Loucy (cell line): ENCODE data around the gene IL17D.
A peak's percentile ranks its signal among the peaks of the same experiment; 100 is the strongest.

ENCODE experiments used
- H2AFZ ChIP-seq: fragments of 200-600 bp; sonication (generic); 2 replicates; pipeline ENCODE4 v1.6.0; 2016; ENCODE audit warnings: antibody characterized with exemption, mild to moderate bottlenecking, low read length, moderate library complexity
- H3F3A ChIP-seq: fragments of 200-600 bp; 2 replicates; pipeline ENCODE4 v1.6.0; 2016; ENCODE audit warnings: antibody characterized with exemption, low read depth, mild to moderate bottlenecking
- H3K27me3 ChIP-seq: fragments of 200-600 bp; sonication (generic); 2 replicates; pipeline ENCODE4 v1.6.1; 2014; ENCODE audit warnings: low read length, mild to moderate bottlenecking; ENCODE audit not compliant: insufficient read depth, poor library complexity, severe bottlenecking
- H3K36me3 ChIP-seq: fragments of 200-600 bp; sonication (generic); 2 replicates; pipeline ENCODE4 v1.6.1; 2016; ENCODE audit warnings: low read length; ENCODE audit not compliant: insufficient read depth
- H3K4me1 ChIP-seq: fragments of 200-600 bp; sonication (generic); 2 replicates; pipeline ENCODE4 v1.5.1; 2014; ENCODE audit warnings: low read length, mild to moderate bottlenecking; ENCODE audit not compliant: insufficient read depth, poor library complexity, severe bottlenecking
- H3K4me2 ChIP-seq: fragments of 200-600 bp; sonication (generic); 2 replicates; pipeline ENCODE4 v1.6.0; 2014; ENCODE audit warnings: antibody characterized with exemption, low read length, low read depth, mild to moderate bottlenecking; ENCODE audit not compliant: poor library complexity, severe bottlenecking
- H3K4me3 ChIP-seq: fragments of 200-600 bp; sonication (generic); 2 replicates; pipeline ENCODE4 v1.5.1; 2014; ENCODE audit warnings: low read length, mild to moderate bottlenecking, mixed read lengths; ENCODE audit not compliant: poor library complexity, severe bottlenecking
- H3K79me2 ChIP-seq: fragments of 200-600 bp; sonication (generic); 2 replicates; pipeline ENCODE4 v1.6.1; 2014; ENCODE audit warnings: low read length; ENCODE audit not compliant: insufficient read depth
- H3K9ac ChIP-seq: fragments of 200-600 bp; sonication (generic); 2 replicates; pipeline ENCODE4 v1.6.0; 2014; ENCODE audit warnings: mild to moderate bottlenecking, low read depth, low read length, moderate library complexity; ENCODE audit not compliant: poor library complexity, severe bottlenecking
- H3K9me2 ChIP-seq: fragments of 200-600 bp; sonication (generic); replicated peaks from 2 replicates; pipeline ENCODE4 v1.6.1; 2016; ENCODE audit warnings: low read depth, low read length, mixed read lengths
- H3K9me3 ChIP-seq: fragments of 200-600 bp; sonication (generic); 2 replicates; pipeline ENCODE4 v1.6.1; 2014; ENCODE audit warnings: mild to moderate bottlenecking, antibody characterized with exemption, low read length, low read depth; ENCODE audit not compliant: insufficient read depth
- H4K20me1 ChIP-seq: fragments of 200-600 bp; sonication (generic); 2 replicates; pipeline ENCODE4 v1.6.0; 2014; ENCODE audit warnings: antibody characterized with exemption, low read length, mild to moderate bottlenecking; ENCODE audit not compliant: insufficient read depth, poor library complexity, severe bottlenecking
- EZH2phosphoT487 ChIP-seq: fragments of 200-600 bp; IDR thresholded peaks from 2 replicates; pipeline ENCODE4 v1.6.1; 2018; ENCODE audit warnings: antibody characterized with exemption, mild to moderate bottlenecking, moderate library complexity, borderline replicate concordance
- TF ChIP-seq, protein P1 (sequence below): fragments of 200-600 bp; sonication (generic); conservative IDR thresholded peaks from 2 replicates; pipeline ENCODE4 v1.5.1; 2014; ENCODE audit warnings: mild to moderate bottlenecking, antibody characterized with exemption, low read length

The IL17D gene

DNA sequence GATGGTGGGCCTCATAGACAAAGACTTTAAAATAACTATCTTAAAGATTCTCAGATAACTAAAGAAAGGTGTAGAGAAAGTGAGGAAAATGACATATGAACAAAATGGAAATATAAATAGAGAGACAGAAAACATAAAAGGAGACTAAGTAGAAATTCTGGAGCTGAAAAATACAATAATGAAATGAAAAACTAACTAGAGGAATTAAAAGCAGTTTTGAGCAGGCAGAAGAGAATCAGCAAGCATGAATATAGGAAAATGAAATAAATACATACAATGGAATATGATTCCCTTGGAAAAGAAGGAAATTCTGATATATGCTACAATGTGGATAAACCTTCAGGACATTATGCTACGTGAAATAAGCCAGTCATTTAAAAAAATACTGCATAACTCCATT is 66.3 kb downstream of the IL17D start:
- no peak for TF ChIP-seq EZH2phosphoT487
- TF ChIP-seq, protein P1, sequence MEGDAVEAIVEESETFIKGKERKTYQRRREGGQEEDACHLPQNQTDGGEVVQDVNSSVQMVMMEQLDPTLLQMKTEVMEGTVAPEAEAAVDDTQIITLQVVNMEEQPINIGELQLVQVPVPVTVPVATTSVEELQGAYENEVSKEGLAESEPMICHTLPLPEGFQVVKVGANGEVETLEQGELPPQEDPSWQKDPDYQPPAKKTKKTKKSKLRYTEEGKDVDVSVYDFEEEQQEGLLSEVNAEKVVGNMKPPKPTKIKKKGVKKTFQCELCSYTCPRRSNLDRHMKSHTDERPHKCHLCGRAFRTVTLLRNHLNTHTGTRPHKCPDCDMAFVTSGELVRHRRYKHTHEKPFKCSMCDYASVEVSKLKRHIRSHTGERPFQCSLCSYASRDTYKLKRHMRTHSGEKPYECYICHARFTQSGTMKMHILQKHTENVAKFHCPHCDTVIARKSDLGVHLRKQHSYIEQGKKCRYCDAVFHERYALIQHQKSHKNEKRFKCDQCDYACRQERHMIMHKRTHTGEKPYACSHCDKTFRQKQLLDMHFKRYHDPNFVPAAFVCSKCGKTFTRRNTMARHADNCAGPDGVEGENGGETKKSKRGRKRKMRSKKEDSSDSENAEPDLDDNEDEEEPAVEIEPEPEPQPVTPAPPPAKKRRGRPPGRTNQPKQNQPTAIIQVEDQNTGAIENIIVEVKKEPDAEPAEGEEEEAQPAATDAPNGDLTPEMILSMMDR = no peak
- Histone ChIP-seq H3K9ac (no peak overlapping the region), H3F3A (no peaks in the 10 kb centered on the region; the same call in 1 of the 2 replicates), H3K9me3 (peaks cover 19% of the 10 kb centered on the region; the same call in 1 of the 2 replicates), H3K27me3 (no peaks in the 10 kb centered on the region), H3K4me1 (peaks cover 38% of the 10 kb centered on the region), H4K20me1 (no peaks in the 10 kb centered on the region), H3K9me2 (no peaks in the 10 kb centered on the region), H3K36me3 (peaks cover 8% of the 10 kb centered on the region; the same call in 1 of the 2 replicates), H2AFZ (no peak overlapping the region), H3K4me3 (no peak overlapping the region), H3K4me2 (peak overlapping the region; percentile 33), H3K79me2 (peaks cover 34% of the 10 kb centered on the region)
